ENCODE data around the gene CYP3A4.

Gene CYP3A4

GRCh38 chr7:99827040-99827778 lies 43.2 kb upstream of the CYP3A4 start:
- no peak for DNase-seq
- no peaks in the 10 kb centered on the region for H3K36me3 Mint-ChIP-seq (ENCODE audit: low read depth)
- H3K27me3 Mint-ChIP-seq (ENCODE audit: low read depth, poor library complexity), result no peaks in the 10 kb centered on the region
- no peak overlapping the region for H3K27ac Mint-ChIP-seq
- H3K9me3 Mint-ChIP-seq, result no peaks in the 10 kb centered on the region
- no peak for TF ChIP-seq CTCF (IDR thresholded peaks at IDR 0.05)
- H3K4me1 Mint-ChIP-seq, result peaks cover 10% of the 10 kb centered on the region
- no peak overlapping the region for H3K4me3 Mint-ChIP-seq

GRCh38 chr7:99825873-99826272 lies 41.9 kb upstream of the CYP3A4 start:
- Mint-ChIP-seq H3K4me1 (peaks cover 10% of the 10 kb centered on the region), H3K27ac (no peak overlapping the region), H3K36me3 (ENCODE audit: low read depth) (no peaks in the 10 kb centered on the region), H3K9me3 (no peaks in the 10 kb centered on the region), H3K4me3 (no peak overlapping the region), H3K27me3 (ENCODE audit: low read depth, poor library complexity) (peaks cover 11% of the 10 kb centered on the region)
- TF ChIP-seq CTCF (IDR thresholded peaks at IDR 0.05), result no peak
- DNase-seq, result no peak

- Mint-ChIP-seq H3K9me3 (no peaks in the 10 kb centered on the region), H3K36me3 (ENCODE audit: low read depth) (no peaks in the 10 kb centered on the region), H3K27me3 (ENCODE audit: low read depth, poor library complexity) (peaks cover 14% of the 10 kb centered on the region), H3K4me3 (no peak overlapping the region), H3K27ac (no peak overlapping the region), H3K4me1 (peaks cover 10% of the 10 kb centered on the region)
- DNase-seq, result no peak
- TF ChIP-seq CTCF (IDR thresholded peaks at IDR 0.05), result no peak
Measured at GRCh38 chr7:99825452-99825851, 41.5 kb upstream of the CYP3A4 start.

- H3K36me3 Mint-ChIP-seq (ENCODE audit: low read depth), result no peaks in the 10 kb centered on the region
- DNase-seq, result no peak
- H3K27me3 Mint-ChIP-seq (ENCODE audit: low read depth, poor library complexity), result peaks cover 14% of the 10 kb centered on the region
- H3K9me3 Mint-ChIP-seq, result no peaks in the 10 kb centered on the region
- no peak overlapping the region for H3K27ac Mint-ChIP-seq
- TF ChIP-seq CTCF (IDR thresholded peaks at IDR 0.05), result no peak
- no peak overlapping the region for H3K4me3 Mint-ChIP-seq
- peaks cover 10% of the 10 kb centered on the region for H3K4me1 Mint-ChIP-seq
Measured at GRCh38 chr7:99824091-99824490, 40.1 kb upstream of the CYP3A4 start.

GRCh38 chr7:99822731-99823718 lies 39.0 kb upstream of the CYP3A4 start:
- H3K36me3 Mint-ChIP-seq (ENCODE audit: low read depth), result no peaks in the 10 kb centered on the region
- DNase-seq, result no peak
- peaks cover 10% of the 10 kb centered on the region for H3K4me1 Mint-ChIP-seq
- H3K4me3 Mint-ChIP-seq, result no peak overlapping the region
- H3K9me3 Mint-ChIP-seq, result no peaks in the 10 kb centered on the region
- peaks cover 14% of the 10 kb centered on the region for H3K27me3 Mint-ChIP-seq (ENCODE audit: low read depth, poor library complexity)
- TF ChIP-seq CTCF (IDR thresholded peaks at IDR 0.05), result no peak
- no peak overlapping the region for H3K27ac Mint-ChIP-seq
